NCI-H2029 treated with DMSO at 0.1 percent for 48 hours (cell line): ENCODE data around the gene CD33.
"Not testable (repeated sequence)": the region's sequence is repeated elsewhere in the genome, so short reads cannot be mapped to it uniquely, and the experiment has no call there.

Experiments used
- DNase-seq: peaks from one replicate; lab custom pipeline; 2025; lab: John Stamatoyannopoulos, UW

Gene CD33

GRCh38 chr19:51224898-51225393 lies at the start of gene CD33:
CD33 (plus strand) TSS chr19:51225080; CDS start chr19:51225119, 39 bp downstream.
- not testable (repeated sequence) for DNase-seq

GRCh38 chr19:51179256-51179655 lies 45.6 kb upstream of the CD33 start:
- no peak for DNase-seq

- DNase-seq, result no peak
These were observed 43.4 kb upstream of the CD33 start for GRCh38 chr19:51181377-51181912.

GRCh38 chr19:51181913-51182419 lies 42.9 kb upstream of the CD33 start:
- DNase-seq, result no peak

GRCh38 chr19:51183629-51184028 lies 41.3 kb upstream of the CD33 start:
- DNase-seq, result no peak

GRCh38 chr19:51185069-51185867 lies 39.6 kb upstream of the CD33 start:
- no peak for DNase-seq

- DNase-seq, result no peak
These were observed 39.0 kb upstream of the CD33 start for GRCh38 chr19:51185868-51186215.

GRCh38 chr19:51186323-51186722 lies 38.6 kb upstream of the CD33 start:
- no peak for DNase-seq

- DNase-seq, result no peak
These were observed 37.3 kb upstream of the CD33 start for GRCh38 chr19:51187395-51188226.

- DNase-seq, result no peak
These were observed 36.7 kb upstream of the CD33 start for GRCh38 chr19:51188227-51188559.

- DNase-seq, result no peak
These were observed 32.2 kb upstream of the CD33 start for GRCh38 chr19:51192689-51193088.

GRCh38 chr19:51194527-51195315 lies 30.2 kb upstream of the CD33 start:
- DNase-seq, result no peak

- no peak for DNase-seq
These were observed 29.6 kb upstream of the CD33 start for GRCh38 chr19:51195316-51195586.

GRCh38 chr19:51195616-51196015 lies 29.3 kb upstream of the CD33 start:
- DNase-seq, result no peak

- DNase-seq, result no peak
These were observed 28.7 kb upstream of the CD33 start for GRCh38 chr19:51196181-51196580.

- no peak for DNase-seq
These were observed 26.2 kb upstream of the CD33 start for GRCh38 chr19:51198641-51199040.

- DNase-seq, result no peak
These were observed 24.7 kb upstream of the CD33 start for GRCh38 chr19:51200071-51200666.

- no peak for DNase-seq
These were observed 23.2 kb upstream of the CD33 start for GRCh38 chr19:51201712-51202111.

- DNase-seq, result no peak
These were observed 21.0 kb upstream of the CD33 start for GRCh38 chr19:51203916-51204315.

- no peak for DNase-seq
These were observed 20.6 kb upstream of the CD33 start for GRCh38 chr19:51204321-51204720.

GRCh38 chr19:51207747-51208146 lies 17.1 kb upstream of the CD33 start:
- DNase-seq, result no peak
